GM12878 (cell line): Measurements from ENCODE around the gene FGD6. TPM values are rescaled to one million over a fixed set of nuclear protein-coding genes. Genes with fewer than 3 reads are reported as not detected.

Source experiments
- CUX1 ChIP-seq: IDR thresholded peaks from 2 replicates; pipeline ENCODE4 v1.6.1; 2012; ENCODE audit warnings: improper control_type of control experiment, low read depth, low read length; ENCODE audit not compliant: insufficient replicate concordance
- E4F1 ChIP-seq: fragments of 450-650 bp; IDR thresholded peaks from 2 replicates; pipeline ENCODE4 v1.6.1; 2018; ENCODE audit warnings: borderline replicate concordance, mild to moderate bottlenecking; ENCODE audit not compliant: partially characterized antibody
- EGR1 ChIP-seq, 2 experiments: IDR thresholded peaks; 1 replicate in 1 of 2; 2 replicates in 1 of 2; pipeline ENCODE4 v1.6.1; 2011 to 2012; ENCODE audit warnings: low read depth in 2 of 2, low read length in 2 of 2, borderline replicate concordance in 1 of 2, mild to moderate bottlenecking in 1 of 2, moderate library complexity in 1 of 2
- IRF4 ChIP-seq: IDR thresholded peaks from 2 replicates; pipeline ENCODE4 v1.6.1; 2011; ENCODE audit warnings: low read depth, low read length
- NR2C2 ChIP-seq: IDR thresholded peaks from 2 replicates; pipeline ENCODE4 v1.6.1; 2011; ENCODE audit warnings: borderline replicate concordance, low read depth; ENCODE audit not compliant: control insufficient read depth, insufficient read length
- POLR2AphosphoS2 ChIP-seq: IDR thresholded peaks from 2 replicates; pipeline ENCODE4 v1.6.1; 2011; ENCODE audit warnings: low read depth, mild to moderate bottlenecking, low read length, improper control_type of control experiment, moderate library complexity
- polyA plus RNA-seq, 11 experiments: library from polyadenylated mRNA; depleted of rRNA in 4 of 11; unstranded in 6 of 11; stranded (reverse) in 5 of 11; fragments of >200 nt; fragmentation: Nextera tagmentation in 4 of 11; fragmentation: Illumina TruSeq in 1 of 11; extraction: Ambion mirVana in 4 of 11; extraction: Trizol in 1 of 11; gene quantifications; 1 replicate in 1 of 11; 2 replicates in 10 of 11; pipeline versions ENCODE4 v1.2.1 to v1.2.3, GENCODE V29; 2011 to 2016; ENCODE audit warnings: inconsistent platforms in 2 of 11, missing spikeins in 2 of 11, low read depth in 1 of 11
- total RNA-seq, 4 experiments: library from RNA; depleted of rRNA in 3 of 4; stranded (reverse); fragments of >200 nt in 3 of 4; fragmentation: Illumina TruSeq in 1 of 4; extraction: Trizol in 1 of 4; gene quantifications; 2 replicates each; pipeline versions ENCODE4 v1.2.1 to v1.2.3, GENCODE V29; 2013 to 2021

Gene FGD6
- total and polyA plus RNA-seq, 10 of the 15 experiments (the other 5 are each of a cell fraction or from before 2014, with no cell fraction given) = 2.4 to 15.5 (median 8.9) TPM

- TF ChIP-seq EGR1 (IDR thresholded peaks at IDR 0.05; ENCODE audit: borderline replicate concordance in 1 of 2, low read depth in 2 of 2, low read length in 2 of 2) (no peak), IRF4 (no peak), NR2C2 (no peak), CUX1 (no peak), POLR2AphosphoS2 (no peak), E4F1 (no peak)
Measured at GRCh38 chr12:95253386-95253785, 36.1 kb upstream of the FGD6 start (continued).
